GM21737 (cell line): ENCODE results near the gene C11orf16.
"Not testable (repeated sequence)": the region's sequence is repeated elsewhere in the genome, so short reads cannot be mapped to it uniquely, and the experiment has no call there.

Source experiments
- ATAC-seq: cut with Tn5 transposase; IDR thresholded peaks from one replicate; pipeline ENCODE4 v1.9.1; 2021; ENCODE audit warnings: mild to moderate bottlenecking, moderate library complexity; ENCODE audit not compliant: unreplicated experiment

C11orf16 gene, protein sequence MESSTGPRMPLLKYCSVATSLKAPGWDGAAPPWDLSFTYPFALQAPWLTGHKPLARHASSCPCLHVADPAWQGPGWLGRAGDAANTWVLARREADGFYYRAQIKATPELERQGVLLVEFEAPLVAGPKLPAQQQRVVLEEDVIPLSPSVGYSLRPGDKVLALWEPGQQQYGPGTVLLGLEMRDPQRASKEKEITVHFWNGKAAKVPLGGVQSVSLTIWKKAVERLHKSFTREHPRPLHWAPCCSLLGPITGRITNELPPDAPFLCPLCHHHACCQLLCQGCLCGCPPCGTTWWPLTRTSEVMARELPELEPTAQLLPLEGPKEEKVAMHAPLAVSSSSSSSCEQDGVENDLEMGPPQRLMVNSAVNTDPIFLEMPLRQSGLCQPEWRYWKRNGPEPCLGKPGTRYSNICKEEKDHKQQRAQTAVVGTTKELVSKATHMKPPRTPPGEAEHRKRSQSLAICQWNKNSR

DNA sequence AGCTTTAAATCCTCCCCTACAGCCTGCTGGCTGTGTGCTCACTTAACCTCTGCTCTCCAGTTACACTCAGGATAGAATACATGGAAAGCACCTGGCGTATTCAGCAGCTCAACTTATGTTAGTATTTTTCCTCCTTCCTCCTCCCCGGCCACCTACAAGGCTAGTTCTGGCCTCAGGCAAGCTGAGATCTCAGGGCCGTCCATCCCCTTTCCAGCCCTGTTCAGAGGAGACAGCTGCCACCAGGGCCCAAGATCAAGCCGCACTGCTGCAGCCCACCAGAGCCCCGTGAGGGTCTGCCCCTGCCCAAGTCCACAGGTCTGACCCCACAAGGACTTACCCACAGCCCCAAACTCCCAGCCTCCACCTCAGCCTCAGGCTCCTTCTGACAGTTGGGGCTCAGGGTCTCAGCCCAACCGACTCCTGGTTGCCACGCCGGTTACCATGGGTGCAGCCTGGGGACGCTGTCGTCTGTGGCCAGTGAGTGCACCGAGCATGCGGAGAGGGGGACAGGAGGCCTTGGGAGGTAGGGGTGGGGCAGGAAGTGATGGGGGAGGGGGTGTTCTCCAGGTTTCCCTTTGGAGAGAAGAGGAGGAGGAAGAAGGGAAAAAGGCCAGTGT, at the start of gene C11orf16:
Gene C11orf16, minus strand, starts transcription at position 384 of the 617 bp plus-strand sequence. CDS start 639 bp downstream, outside the sequence.
- ATAC-seq, result no peak

DNA sequence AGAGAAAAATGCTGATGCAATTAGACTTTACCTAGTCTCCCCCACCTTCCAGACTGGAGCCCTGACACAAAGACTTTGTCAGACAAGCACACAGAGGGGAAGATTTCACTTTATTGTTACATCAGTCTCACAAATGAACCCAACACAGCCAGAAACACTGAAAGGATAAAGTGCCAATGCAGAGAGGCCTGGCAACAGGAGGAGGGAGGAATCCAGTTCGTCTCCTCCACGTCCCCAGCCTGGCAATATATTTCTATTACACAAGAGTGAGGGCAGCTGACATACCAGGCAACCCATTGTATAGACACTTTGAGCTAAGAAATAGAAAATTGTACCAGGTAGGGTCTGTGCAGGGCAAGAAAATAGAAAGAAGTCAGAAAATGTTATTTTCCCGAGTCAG, 47.7 kb upstream of the C11orf16 start:
- no peak for ATAC-seq

DNA sequence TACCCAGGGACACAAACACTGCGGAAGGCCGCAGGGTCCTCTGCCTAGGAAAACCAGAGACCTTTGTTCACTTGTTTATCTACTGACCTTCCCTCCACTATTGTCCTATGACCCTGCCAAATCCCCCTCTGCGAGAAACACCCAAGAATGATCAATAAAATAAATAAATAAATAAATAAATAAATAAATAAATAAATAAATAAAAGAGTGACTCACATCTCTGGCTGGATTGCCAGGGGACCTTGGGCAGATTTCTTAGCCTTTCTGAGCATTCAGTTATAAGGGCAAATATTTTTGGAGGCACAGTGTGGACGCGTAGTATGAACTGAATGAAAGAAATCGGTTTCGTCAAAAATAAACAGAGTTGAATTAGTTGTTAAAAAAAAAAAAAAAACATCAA, 46.6 kb upstream of the C11orf16 start:
- not testable (repeated sequence) for ATAC-seq

DNA sequence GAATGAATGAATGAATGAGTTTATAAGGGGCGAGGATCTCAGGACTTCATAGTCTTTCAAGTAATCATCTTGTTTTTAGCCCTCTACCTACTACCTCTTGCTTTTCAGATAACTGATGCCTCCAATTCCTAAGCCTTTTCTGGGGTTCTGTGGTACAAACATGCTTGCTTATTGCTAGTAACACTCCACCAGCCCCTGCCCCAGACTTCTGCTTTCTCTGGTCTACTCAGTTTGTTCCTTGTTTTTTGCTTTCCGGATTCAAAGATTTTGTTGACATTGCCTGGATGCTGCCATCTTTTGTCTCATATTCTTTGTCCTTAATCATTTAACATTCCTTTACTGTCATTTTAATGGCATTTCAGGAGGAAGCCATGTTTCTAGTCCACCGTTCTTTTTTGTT, 40.4 kb upstream of the C11orf16 start:
- no peak for ATAC-seq

DNA sequence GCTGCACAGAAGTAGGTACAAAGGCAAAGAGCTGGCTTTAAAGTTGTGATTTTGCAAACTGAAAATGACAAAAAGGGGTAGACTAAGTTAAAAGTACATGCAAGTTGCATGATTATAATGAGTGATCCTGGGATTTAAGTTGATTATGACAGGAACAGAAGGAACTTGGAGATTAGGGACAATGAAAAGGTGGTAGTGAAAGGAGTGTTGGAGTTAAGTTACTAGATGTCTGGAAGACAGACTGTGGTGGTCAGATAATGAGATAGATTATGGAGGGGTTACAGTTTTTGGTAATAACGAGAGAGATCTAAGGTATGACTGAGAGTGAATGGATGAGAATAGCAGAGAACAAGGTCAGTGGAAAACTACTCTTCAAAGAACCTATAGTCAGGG, 39.2 kb upstream of the C11orf16 start:
- no peak for ATAC-seq

DNA sequence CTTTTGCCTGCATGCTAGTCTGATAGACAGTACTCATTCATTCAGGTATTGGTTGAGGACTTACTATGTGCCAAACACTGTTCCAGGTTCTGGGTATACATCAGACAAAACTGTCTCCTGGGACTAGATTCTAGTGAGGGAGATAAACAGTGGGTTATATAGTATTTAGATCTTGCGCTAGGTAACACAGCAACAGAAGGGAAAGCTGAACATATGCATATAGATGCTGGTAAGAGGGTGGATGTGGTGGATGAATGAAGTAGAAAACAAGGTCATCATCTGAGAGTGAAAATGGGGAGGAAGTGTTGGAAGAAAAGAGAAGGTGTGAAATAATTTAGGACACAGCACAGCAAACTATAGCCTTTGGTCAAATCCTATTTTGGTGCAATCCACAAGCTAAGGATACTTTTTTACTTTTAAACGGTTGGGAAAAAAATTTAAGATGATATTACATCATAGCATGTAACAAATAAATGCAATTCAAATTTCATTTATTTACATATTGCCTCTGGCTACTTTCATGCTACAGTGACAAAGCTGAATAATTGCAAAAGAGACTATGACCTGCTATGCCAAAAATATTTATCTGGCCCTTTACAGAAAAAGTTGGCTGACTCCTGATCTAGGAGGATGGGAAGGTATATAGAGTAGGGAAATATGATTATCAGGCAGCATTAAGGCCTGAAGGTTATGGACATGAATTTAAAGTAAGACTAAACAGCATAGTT, 38.6 kb upstream of the C11orf16 start:
- ATAC-seq, result no peak

DNA sequence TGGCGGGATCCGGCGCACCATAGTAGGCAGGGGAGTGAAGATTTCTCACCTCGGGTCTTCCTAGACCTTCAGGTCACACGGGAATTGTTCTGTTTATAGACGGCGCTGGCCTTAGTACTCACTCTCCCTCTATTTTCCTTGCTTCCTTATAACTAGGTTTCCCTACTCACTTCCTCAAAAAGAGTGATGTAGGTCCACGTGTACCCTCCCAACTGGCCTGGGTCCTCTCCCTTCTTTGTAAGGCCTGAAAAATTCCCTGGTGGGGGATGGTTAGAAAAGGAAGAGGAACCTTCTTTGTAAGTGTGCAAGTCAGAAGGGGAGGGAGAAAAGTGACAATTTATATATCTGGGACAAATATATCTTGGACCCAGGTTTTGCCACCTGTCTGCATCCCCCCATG, 34.4 kb upstream of the C11orf16 start:
- no peak for ATAC-seq

DNA sequence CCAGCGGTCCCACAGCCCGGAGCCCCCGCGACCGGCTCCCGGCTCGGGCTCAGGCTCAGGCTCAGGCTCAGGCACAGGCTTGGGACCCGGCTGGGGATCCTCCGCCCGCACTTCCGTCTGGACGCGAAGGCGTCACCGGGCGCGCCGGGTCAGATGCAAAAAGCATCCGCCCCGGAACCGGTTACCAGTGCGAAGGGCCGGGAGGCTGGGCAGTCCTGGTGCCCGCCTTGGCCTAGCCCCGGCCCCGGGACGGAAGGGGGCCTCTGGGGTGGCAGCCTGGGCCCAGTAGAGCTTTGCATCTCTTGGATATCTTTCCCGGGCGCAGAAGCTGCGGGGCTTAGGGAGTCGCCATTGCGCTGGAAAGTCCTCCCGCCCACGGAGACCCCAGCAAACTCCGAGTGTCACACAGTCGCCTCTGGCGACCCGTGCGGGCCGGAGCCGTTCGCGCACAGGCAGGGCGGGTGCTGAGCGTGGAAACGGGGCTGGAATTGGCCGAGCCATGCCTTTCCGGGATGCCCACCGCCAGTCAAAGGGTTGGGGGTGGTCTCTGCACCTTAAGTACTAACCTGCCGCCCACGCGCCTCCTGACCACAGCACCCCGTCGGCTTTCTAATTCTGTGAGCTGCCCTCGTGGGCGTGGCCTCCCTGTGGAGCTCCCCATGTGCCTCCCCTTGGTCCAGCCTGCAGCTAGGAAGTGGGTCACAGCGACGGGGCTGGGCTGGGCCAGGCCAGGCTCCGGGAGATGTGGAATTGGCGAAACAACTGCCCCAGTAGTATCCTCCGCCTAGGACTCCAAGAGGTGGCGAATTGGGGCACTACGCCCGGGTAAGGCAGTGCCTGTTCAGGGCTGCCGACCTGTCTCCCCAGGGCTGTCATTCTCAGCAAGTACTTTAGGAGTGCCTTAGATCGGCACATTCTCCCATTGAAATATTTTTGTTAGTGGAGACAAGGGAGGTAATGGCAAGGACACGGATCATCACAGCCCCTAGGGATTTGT, 31.9 kb upstream of the C11orf16 start, which contains the start of gene TMEM9B:
Gene TMEM9B, minus strand, starts transcription at position 119 of the 997 bp plus-strand sequence. CDS start 129 bp downstream, outside the sequence.
- ATAC-seq, result peak; percentile 77

DNA sequence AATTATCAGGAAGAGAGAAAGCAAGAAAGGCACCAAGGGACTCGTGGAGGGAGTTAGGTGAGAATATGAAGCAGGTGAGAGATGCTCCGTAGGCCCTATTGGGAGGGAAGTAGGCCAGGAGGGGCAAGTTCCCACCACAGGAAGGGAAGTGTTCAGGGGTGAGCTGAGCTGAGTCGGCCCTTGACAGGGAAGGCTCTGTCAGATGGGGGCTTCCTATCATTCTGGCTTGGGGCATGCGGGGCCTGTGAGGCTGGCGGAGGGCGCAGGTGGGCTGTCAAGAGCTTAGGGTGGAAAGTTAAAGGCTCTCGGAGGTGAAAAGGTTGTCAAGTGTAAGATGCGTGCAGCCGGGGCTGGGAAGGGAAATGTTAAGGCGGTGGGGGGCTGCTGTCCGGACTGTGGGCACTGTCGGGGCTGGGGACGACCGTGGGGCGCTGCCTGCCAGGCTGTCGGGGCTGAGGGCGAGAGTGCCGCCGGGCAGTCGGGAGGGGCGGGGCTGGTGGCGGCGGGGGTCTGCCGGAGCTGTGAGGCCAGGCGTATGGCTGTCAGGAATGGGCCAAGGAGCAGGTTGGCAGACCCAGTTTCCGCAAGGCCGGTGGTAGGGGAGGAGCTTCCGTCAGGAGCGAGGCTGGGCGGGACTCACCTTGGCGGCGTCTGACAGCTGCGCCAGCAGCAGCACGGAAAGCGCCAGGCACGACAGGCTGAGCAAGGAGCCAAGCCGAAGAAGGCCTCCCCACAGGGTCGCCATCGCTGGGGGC, 31.0 kb upstream of the C11orf16 start:
- peak; percentile 58 for ATAC-seq

DNA sequence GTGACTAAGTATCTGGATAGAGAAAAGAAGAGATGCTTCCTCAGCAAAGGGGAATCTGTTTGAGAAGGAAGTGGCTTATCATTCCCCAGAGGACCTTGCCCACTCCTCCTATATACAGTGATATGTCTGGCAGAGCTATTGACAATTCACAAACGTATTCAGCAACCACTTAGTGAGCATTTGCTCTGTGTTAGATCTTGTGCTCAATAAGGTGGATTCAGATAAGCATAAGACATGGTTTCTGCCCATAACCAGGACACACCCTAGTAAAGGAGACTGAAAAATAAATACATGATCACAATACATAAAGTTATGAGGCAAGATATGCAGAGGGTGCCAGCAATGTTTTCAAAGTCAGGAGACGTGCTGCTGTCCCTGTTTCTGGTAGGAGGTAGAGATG, 30.1 kb upstream of the C11orf16 start:
- ATAC-seq, result no peak

DNA sequence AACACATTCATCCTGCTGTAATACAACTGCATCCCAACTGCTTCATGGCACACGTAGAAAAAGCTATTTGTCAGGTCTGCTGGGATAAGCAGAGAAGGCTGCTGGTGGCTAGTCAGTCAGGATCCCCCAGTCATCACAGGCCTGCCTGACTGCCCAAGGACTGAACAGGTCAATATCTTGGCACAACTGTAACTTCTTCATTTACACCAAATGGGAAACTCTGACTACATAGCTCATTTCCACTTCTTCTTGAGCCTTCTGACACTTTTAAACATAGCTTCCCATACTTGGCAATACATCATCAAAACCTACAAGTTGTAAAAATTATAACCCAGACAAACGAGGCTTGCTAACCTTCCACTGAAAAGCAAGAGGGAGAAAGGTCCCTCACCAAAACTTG, 28.7 kb upstream of the C11orf16 start:
- ATAC-seq, result no peak

DNA sequence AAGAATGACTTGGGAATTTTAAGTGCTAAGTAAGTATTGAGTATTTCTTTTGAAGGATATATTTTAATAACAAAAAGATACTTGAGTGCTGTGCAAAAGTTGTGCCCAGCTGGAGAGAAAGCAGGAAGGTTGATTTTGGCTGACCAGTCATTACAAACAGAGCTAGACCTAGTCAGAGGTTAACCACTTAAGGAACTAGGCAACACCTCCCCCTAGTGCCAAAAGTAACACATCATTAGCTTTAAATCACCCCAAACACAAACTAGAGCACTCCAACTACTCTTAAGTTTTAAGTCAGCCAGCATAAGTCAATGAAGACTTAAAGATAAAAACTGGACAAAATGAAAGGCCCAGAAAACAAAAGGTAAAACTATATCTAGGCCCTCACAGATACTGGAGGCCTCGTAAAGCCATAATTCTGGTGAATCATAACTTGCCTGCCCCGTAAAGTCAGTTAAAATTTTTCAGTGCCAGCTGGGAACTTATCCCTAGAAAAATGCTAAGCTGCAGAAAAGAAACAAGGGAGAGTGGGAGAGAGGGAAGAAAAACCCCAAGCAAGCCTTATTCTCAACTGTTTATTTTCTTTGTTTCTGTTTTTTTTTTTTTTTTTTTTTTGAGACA, 26.9 kb upstream of the C11orf16 start:
- ATAC-seq, result peak; percentile 33

DNA sequence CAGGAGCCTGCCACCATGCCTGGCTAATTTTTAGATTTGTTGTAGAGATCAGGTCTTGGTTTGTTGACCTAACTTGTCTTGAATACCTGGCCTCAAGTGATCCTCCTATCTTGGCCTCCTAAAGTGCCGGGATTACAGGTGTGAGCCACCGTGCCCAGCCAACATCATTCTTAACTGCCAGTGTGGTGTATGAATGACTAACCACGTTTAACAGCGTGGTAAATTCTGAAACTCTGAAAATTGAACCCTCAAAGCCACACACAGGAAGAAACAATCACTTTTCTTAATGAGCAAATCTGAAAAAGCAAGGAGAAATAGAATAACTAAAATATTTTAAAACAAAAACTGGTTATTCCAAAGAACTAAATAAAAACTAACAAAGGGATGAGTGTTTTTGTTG, 24.1 kb upstream of the C11orf16 start:
- ATAC-seq, result no peak

DNA sequence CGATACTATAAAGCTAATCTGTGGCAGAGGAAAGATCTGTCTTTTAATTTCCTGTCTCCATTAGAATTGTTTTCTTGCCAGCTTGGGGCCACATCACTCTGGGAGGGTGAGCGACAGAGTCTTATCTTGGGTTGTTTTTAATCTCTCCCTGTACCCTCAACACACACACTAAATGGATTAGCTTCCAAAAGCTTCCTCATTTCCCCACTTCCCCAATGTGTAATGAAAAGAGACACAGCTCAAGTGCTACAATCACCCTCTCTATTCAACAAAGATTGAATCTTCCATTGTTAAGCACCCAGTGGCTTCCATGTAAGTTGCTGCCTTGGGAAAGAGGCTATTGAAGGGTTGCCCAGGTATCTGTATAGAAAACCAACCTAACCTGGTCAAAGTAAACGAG, 16.1 kb upstream of the C11orf16 start:
- no peak for ATAC-seq

DNA sequence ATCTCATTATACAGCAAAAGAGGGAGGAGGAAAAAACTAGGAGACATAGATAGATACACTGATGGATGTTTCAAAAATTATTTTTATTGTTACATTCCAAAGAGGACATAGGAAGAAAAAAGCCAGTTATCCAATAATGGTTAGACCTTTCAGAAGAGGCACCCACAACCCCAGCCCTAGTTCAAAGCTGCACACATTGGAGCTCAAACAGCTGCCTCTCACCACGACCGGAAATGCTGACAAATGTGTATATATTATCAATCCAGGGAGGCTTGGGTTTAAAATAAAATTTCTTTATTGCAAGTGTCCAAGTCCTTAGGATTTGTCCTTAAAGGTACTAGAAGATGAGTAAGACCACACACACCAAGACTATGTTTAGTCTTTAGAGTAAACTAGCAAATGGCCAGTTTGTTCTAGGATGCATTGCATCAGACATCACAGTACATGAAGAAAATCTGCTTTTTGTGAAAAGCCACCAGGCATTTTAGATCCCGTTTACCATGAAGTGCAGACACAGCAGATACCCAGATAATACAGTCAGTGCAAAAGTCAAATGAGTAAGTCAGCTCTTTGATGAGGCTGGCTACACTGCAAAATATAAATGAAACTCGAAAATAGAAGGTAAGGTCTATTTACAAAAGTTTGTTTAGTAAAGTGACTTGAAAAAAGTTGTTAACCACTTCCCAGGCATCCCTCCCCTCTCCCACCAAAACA, 14.6 kb upstream of the C11orf16 start:
- no peak for ATAC-seq

DNA sequence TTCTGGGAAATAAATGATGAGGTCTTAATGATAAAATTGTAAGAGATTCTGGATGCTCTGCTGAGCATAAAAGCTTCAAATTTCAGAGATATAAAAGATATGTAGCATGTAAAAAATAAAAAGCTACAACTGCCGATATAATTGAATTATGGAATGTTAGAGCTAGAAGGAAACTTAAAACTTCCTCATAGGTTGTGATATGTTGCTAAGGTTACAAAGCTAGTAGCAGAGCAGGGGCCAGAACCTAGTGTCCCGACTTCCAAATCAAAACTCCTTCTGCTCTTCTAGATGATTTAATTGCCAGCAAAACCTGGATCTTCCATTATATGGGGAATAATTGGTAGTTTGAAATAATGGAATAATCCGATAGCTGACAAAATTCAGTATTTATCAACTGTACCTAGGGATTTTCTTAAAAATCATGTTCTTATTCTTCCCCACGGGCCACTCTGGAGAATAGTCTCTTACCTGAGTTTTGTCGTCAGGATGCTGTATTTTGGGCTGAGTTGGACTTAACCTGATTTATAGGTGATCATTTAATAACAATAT, 9.8 kb upstream of the C11orf16 start, which contains the start of gene ASCL3:
Gene ASCL3, minus strand, starts transcription at position 499 of the 549 bp plus-strand sequence. CDS start 4,855 bp downstream, outside the sequence.
- ATAC-seq, result no peak

DNA sequence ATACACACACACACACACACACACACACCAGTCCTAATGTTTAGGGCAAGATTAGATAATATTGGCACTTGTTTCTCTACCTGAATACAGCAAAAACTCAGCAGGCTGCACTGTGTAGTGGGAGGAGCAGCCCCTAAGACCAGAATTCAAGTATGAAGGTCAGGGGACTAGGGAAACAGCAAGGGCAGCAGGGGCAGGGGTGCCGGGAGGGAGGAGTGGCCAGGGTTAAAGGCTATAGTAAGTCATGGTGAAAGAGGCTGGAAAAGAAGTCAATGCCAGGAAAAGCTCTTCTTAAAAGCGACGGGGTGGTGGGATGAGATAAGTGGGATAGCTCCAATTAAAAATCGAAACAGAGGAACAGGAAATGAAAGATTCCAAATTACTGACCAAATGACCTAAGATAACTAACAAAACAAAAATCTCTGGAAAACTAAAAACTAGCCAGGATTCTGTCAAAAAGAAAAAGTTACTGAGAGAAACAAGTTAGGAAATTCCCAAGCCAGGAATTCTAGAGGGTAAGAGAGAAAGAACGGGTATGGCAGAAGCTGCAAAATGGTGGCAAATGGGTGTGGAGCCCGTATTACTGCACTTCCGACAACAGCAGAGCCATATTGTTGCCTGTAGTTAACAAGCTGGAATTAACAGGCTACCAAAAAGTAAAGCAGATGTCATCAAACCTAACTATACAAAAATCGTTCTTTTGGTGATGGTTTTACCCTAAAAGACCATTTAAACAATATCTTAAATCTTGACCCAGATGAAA, 8.8 kb upstream of the C11orf16 start:
- ATAC-seq, result no peak
